Bronchial epithelial cell (primary cell): Measurements from ENCODE around the gene RPS13. TPM values are rescaled to one million over a fixed set of nuclear protein-coding genes. Genes with fewer than 3 reads are reported as not detected.
"Not testable (repeated sequence)": the region's sequence is repeated elsewhere in the genome, so short reads cannot be mapped to it uniquely, and the experiment has no call there.

Source experiments
- DNase-seq: peaks from one replicate; pipeline ENCODE4 v3.0.0-alpha.2; 2010; ENCODE audit warnings: low read depth
- FAIRE-seq: peaks from 2 replicates; lab custom pipeline; 2011; peaks lifted over from hg19 to GRCh38; lab: Jason Lieb, UNC
- H3K27me3 ChIP-seq: 2 replicates; pipeline ENCODE4 v1.5.1; 2011; ENCODE audit warnings: low read length; ENCODE audit not compliant: control insufficient read depth, insufficient read depth
- H3K36me3 ChIP-seq: 2 replicates; pipeline ENCODE4 v1.5.1; 2011; ENCODE audit warnings: low read length; ENCODE audit not compliant: control insufficient read depth, insufficient read depth
- H3K4me3 ChIP-seq: 2 replicates; pipeline ENCODE4 v1.5.1; 2011; ENCODE audit warnings: mild to moderate bottlenecking, low read depth, low read length, control low read depth
- CTCF ChIP-seq: IDR thresholded peaks from 2 replicates; pipeline ENCODE4 v1.5.1; 2011; ENCODE audit warnings: mild to moderate bottlenecking, moderate library complexity, low read length, control low read depth, inconsistent platforms; ENCODE audit not compliant: insufficient read depth, severe bottlenecking
- total RNA-seq: library from RNA; depleted of rRNA; stranded (reverse); fragments of >200 nt; gene quantifications from 2 replicates; pipeline ENCODE4 v1.2.1, GENCODE V29; 2014

The RPS13 gene
- total RNA-seq, 1 donor from 2014 or later, result 1,001 TPM

GRCh38 chr11:17075506-17075905 lies 2.0 kb downstream of the RPS13 start:
- Histone ChIP-seq H3K27me3 (no peaks in the 10 kb centered on the region), H3K36me3 (peaks cover 14% of the 10 kb centered on the region), H3K4me3 (no peak overlapping the region)
- FAIRE-seq, result no peak
- DNase-seq, result no peak
- no peak for TF ChIP-seq CTCF

- Histone ChIP-seq H3K4me3 (no peak overlapping the region), H3K27me3 (no peaks in the 10 kb centered on the region), H3K36me3 (peaks cover 14% of the 10 kb centered on the region)
- FAIRE-seq, result no peak
- TF ChIP-seq CTCF, result no peak
- no peak for DNase-seq
Observed at GRCh38 chr11:17073370-17074027, 4.0 kb downstream of the RPS13 start.

GRCh38 chr11:17067417-17067816 lies 10.1 kb downstream of the RPS13 start:
- TF ChIP-seq CTCF, result no peak
- FAIRE-seq, result no peak

GRCh38 chr11:17066691-17067090 lies 10.8 kb downstream of the RPS13 start:
- FAIRE-seq (no peak), DNase-seq (no peak)
- Histone ChIP-seq H3K4me3 (no peak overlapping the region), H3K27me3 (no peaks in the 10 kb centered on the region), H3K36me3 (no peaks in the 10 kb centered on the region)
- TF ChIP-seq CTCF, result no peak

More at GRCh38 chr11:17067417-17067816, 10.1 kb downstream of the RPS13 start:
- no peaks in the 10 kb centered on the region for H3K27me3 ChIP-seq
- DNase-seq, result no peak
- no peak overlapping the region for H3K4me3 ChIP-seq
- H3K36me3 ChIP-seq, result no peaks in the 10 kb centered on the region

GRCh38 chr11:17063171-17064002 lies 14.1 kb downstream of the RPS13 start:
- Histone ChIP-seq H3K36me3 (no peaks in the 10 kb centered on the region), H3K4me3 (no peak overlapping the region), H3K27me3 (no peaks in the 10 kb centered on the region)
- peak; percentile 42 for DNase-seq
- FAIRE-seq, result no peak
- peak; percentile 93 for TF ChIP-seq CTCF

GRCh38 chr11:17051146-17051545 lies 26.3 kb downstream of the RPS13 start:
- H3K36me3 ChIP-seq, FAIRE-seq, DNase-seq, H3K4me3 ChIP-seq, H3K27me3 ChIP-seq: not testable (repeated sequence)

- DNase-seq, FAIRE-seq, H3K36me3 ChIP-seq, H3K4me3 ChIP-seq, H3K27me3 ChIP-seq: not testable (repeated sequence)
Observed at GRCh38 chr11:17048491-17048890, 29.0 kb downstream of the RPS13 start.
